GM18517 (cell line): ENCODE measurements around the gene RASSF4.

ENCODE experiments used
- ATAC-seq: cut with Tn5 transposase; IDR thresholded peaks from one replicate; pipeline ENCODE4 v1.9.1; 2021; ENCODE audit warnings: mild to moderate bottlenecking, moderate library complexity; ENCODE audit not compliant: unreplicated experiment

The RASSF4 gene

GRCh38 chr10:44947371-44948152 is 12.0 kb upstream of the RASSF4 start:
- peak; percentile 65 for ATAC-seq

GRCh38 chr10:44948642-44949041 is 11.0 kb upstream of the RASSF4 start:
- no peak for ATAC-seq

GRCh38 chr10:44949127-44949802 is 10.3 kb upstream of the RASSF4 start:
- ATAC-seq: no peak

- no peak for ATAC-seq
Measured at GRCh38 chr10:44949915-44950314, 9.7 kb upstream of the RASSF4 start.

- no peak for ATAC-seq
Measured at GRCh38 chr10:44950326-44951225, 9.0 kb upstream of the RASSF4 start.

GRCh38 chr10:44951576-44952226 is 7.9 kb upstream of the RASSF4 start:
- no peak for ATAC-seq

GRCh38 chr10:44952779-44953231 is 6.8 kb upstream of the RASSF4 start:
- ATAC-seq: no peak

GRCh38 chr10:44954042-44954441 is 5.6 kb upstream of the RASSF4 start:
- no peak for ATAC-seq

GRCh38 chr10:44954962-44955361 is 4.6 kb upstream of the RASSF4 start:
- ATAC-seq: no peak

GRCh38 chr10:44955413-44956070 is 4.1 kb upstream of the RASSF4 start:
- ATAC-seq: no peak

- no peak for ATAC-seq
Measured at GRCh38 chr10:44956226-44956625, 3.4 kb upstream of the RASSF4 start.

GRCh38 chr10:44956717-44957706 is 2.6 kb upstream of the RASSF4 start:
- no peak for ATAC-seq

- no peak for ATAC-seq
Measured at GRCh38 chr10:44958196-44958897, 1.3 kb upstream of the RASSF4 start.

GRCh38 chr10:44958898-44959246 is 730 bp upstream of the RASSF4 start:
- no peak for ATAC-seq

GRCh38 chr10:44960088-44960460 is 472 bp downstream of the RASSF4 start:
- ATAC-seq: no peak

- ATAC-seq: no peak
Measured at GRCh38 chr10:44960482-44961229, 1.1 kb downstream of the RASSF4 start.

GRCh38 chr10:44961230-44961571 is 1.6 kb downstream of the RASSF4 start:
- ATAC-seq: no peak
